Smooth muscle cell (in vitro differentiated cells): ENCODE results near the gene GABBR1. TPM values are rescaled to one million over a fixed set of nuclear protein-coding genes. Genes with fewer than 3 reads are reported as not detected.
"Not testable (repeated sequence)": the region's sequence is repeated elsewhere in the genome, so short reads cannot be mapped to it uniquely, and the experiment has no call there.

ENCODE experiments used
- DNase-seq: peaks from one replicate; lab custom pipeline; 2025; ENCODE audit not compliant: unreplicated experiment; lab: John Stamatoyannopoulos, UW
- H2AFZ ChIP-seq: fragments of 200-600 bp; sonication (generic); 2 replicates; pipeline ENCODE4 v1.6.0; 2016; ENCODE audit warnings: antibody characterized with exemption, low read depth, mild to moderate bottlenecking
- H3F3A ChIP-seq: fragments of 200-600 bp; sonication (generic); 2 replicates; pipeline ENCODE4 v1.6.0; 2017; ENCODE audit warnings: antibody characterized with exemption, low read depth
- H3K27ac ChIP-seq: fragments of 200-600 bp; sonication (generic); 2 replicates; pipeline ENCODE4 v1.5.1; 2016; ENCODE audit warnings: low read depth, mild to moderate bottlenecking
- H3K27me3 ChIP-seq: fragments of 200-600 bp; sonication (generic); 2 replicates; pipeline ENCODE4 v1.6.1; 2016; ENCODE audit warnings: low read depth, mild to moderate bottlenecking
- H3K36me3 ChIP-seq: fragments of 200-600 bp; sonication (generic); 2 replicates; pipeline ENCODE4 v1.5.1; 2016; ENCODE audit warnings: low read depth
- H3K4me1 ChIP-seq: fragments of 200-600 bp; sonication (generic); 2 replicates; pipeline ENCODE4 v1.5.1; 2016; ENCODE audit warnings: low read depth
- H3K4me2 ChIP-seq: fragments of 200-600 bp; sonication (generic); 2 replicates; pipeline ENCODE4 v1.6.0; 2016; ENCODE audit warnings: mild to moderate bottlenecking
- H3K4me3 ChIP-seq: fragments of 200-600 bp; sonication (generic); 2 replicates; pipeline ENCODE4 v1.5.1; 2016; ENCODE audit warnings: mild to moderate bottlenecking
- H3K79me2 ChIP-seq: fragments of 200-600 bp; sonication (generic); 2 replicates; pipeline ENCODE4 v1.6.0; 2016; ENCODE audit warnings: low read depth, mild to moderate bottlenecking
- H3K9ac ChIP-seq: fragments of 200-600 bp; sonication (generic); 2 replicates; pipeline ENCODE4 v1.6.0; 2016; ENCODE audit warnings: low read depth
- H3K9me3 ChIP-seq: fragments of 200-600 bp; sonication (generic); replicated peaks from 2 replicates; pipeline ENCODE4 v1.5.1; 2016; ENCODE audit warnings: low read depth
- H4K20me1 ChIP-seq: fragments of 200-600 bp; sonication (generic); 2 replicates; pipeline ENCODE4 v1.6.0; 2016; ENCODE audit warnings: low read depth
- CTCF ChIP-seq: fragments of 200-600 bp; sonication (generic); IDR thresholded peaks from 2 replicates; pipeline ENCODE4 v1.5.1; 2017; ENCODE audit warnings: borderline replicate concordance, mild to moderate bottlenecking, antibody characterized with exemption; ENCODE audit not compliant: insufficient read depth, poor library complexity, severe bottlenecking
- WGBS: methylation state at CpG from one replicate; pipeline ENCODE4 v1.1.7; 2016; ENCODE audit warnings: low lambda C conversion rate; 5-methylcytosine and 5-hydroxymethylcytosine counted together
- polyA plus RNA-seq: library from polyadenylated mRNA; unstranded; fragments of >200 nt; fragmentation: Nextera tagmentation; extraction: Ambion mirVana; gene quantifications from 2 replicates; pipeline ENCODE4 v1.2.1, GENCODE V29; 2016
- total RNA-seq: library from RNA; depleted of rRNA; stranded (reverse); fragments of >200 nt; gene quantifications from 2 replicates; pipeline ENCODE4 v1.2.3, GENCODE V29; 2014

Gene GABBR1
- total and polyA plus RNA-seq, 2 experiments from 2014 or later = 13.2 to 26.0 TPM

GRCh38 chr6:29674008-29674407 is 41.0 kb upstream of the GABBR1 start:
- Histone ChIP-seq H3F3A (no peaks in the 10 kb centered on the region), H3K27ac (no peak overlapping the region), H3K4me2 (no peak overlapping the region), H3K9ac (no peak overlapping the region), H4K20me1 (no peaks in the 10 kb centered on the region), H3K79me2 (no peaks in the 10 kb centered on the region), H3K4me1 (no peaks in the 10 kb centered on the region), H3K36me3 (no peaks in the 10 kb centered on the region), H3K4me3 (no peak overlapping the region), H2AFZ (no peak overlapping the region), H3K27me3 (peaks cover 19% of the 10 kb centered on the region), H3K9me3 (no peaks in the 10 kb centered on the region)
- 86% methylated on average over 5 of the region's 5 CpGs for WGBS
- no peak for TF ChIP-seq CTCF
- no peak for DNase-seq

- Histone ChIP-seq H3K9ac (no peak overlapping the region), H4K20me1 (no peaks in the 10 kb centered on the region), H3K79me2 (no peaks in the 10 kb centered on the region), H3K4me1 (no peaks in the 10 kb centered on the region), H2AFZ (no peak overlapping the region), H3K27me3 (peaks cover 26% of the 10 kb centered on the region), H3K4me2 (no peak overlapping the region), H3K9me3 (no peaks in the 10 kb centered on the region), H3K36me3 (no peaks in the 10 kb centered on the region), H3K4me3 (no peak overlapping the region), H3F3A (no peaks in the 10 kb centered on the region), H3K27ac (no peak overlapping the region)
- WGBS = 92% methylated on average over 12 of the region's 12 CpGs
- TF ChIP-seq CTCF = no peak
- DNase-seq = no peak
Measured at GRCh38 chr6:29673161-29673560, 40.2 kb upstream of the GABBR1 start.

- H3K9ac ChIP-seq, H3K4me1 ChIP-seq, H3K79me2 ChIP-seq, H3K4me3 ChIP-seq, H2AFZ ChIP-seq, H3K9me3 ChIP-seq, H3K27ac ChIP-seq, H4K20me1 ChIP-seq, H3F3A ChIP-seq, H3K36me3 ChIP-seq, DNase-seq, H3K4me2 ChIP-seq: not testable (repeated sequence)
- 83% methylated on average over 5 of the region's 5 CpGs for WGBS
- peaks cover 37% of the 10 kb centered on the region for H3K27me3 ChIP-seq
Measured at GRCh38 chr6:29672116-29672515, 39.1 kb upstream of the GABBR1 start.

- Histone ChIP-seq H3K4me2 (no peak overlapping the region), H3K36me3 (no peaks in the 10 kb centered on the region), H3F3A (no peaks in the 10 kb centered on the region), H3K9me3 (no peaks in the 10 kb centered on the region), H2AFZ (no peak overlapping the region), H3K9ac (no peak overlapping the region), H3K27me3 (peaks cover 47% of the 10 kb centered on the region), H3K4me3 (no peak overlapping the region), H3K79me2 (no peaks in the 10 kb centered on the region), H3K27ac (no peak overlapping the region), H4K20me1 (no peaks in the 10 kb centered on the region), H3K4me1 (peaks cover 13% of the 10 kb centered on the region)
- 82% methylated on average over 1 of the region's 1 CpG for WGBS
- no peak for DNase-seq
- no peak for TF ChIP-seq CTCF
Measured at GRCh38 chr6:29671026-29671425, 38.0 kb upstream of the GABBR1 start.
